GM06990 (cell line): Measurements from ENCODE around the gene MAPKAPK5.

Source experiments
- DNase-seq: peaks from one replicate; pipeline ENCODE4 v3.0.0-alpha.2; 2011; ENCODE audit not compliant: insufficient read length; ENCODE audit errors: extremely low read depth
- H3K27me3 ChIP-seq: replicated peaks from 2 replicates; pipeline ENCODE4 v1.6.0; 2011; ENCODE audit warnings: low read length; ENCODE audit not compliant: control insufficient read depth, insufficient read depth
- H3K36me3 ChIP-seq: 2 replicates; pipeline ENCODE4 v1.5.1; 2011; ENCODE audit warnings: low read length; ENCODE audit not compliant: control insufficient read depth, insufficient read depth
- H3K4me3 ChIP-seq: replicated peaks from 2 replicates; pipeline ENCODE4 v1.5.1; 2011; ENCODE audit warnings: low read depth, mild to moderate bottlenecking, control low read depth, low read length
- CTCF ChIP-seq: IDR thresholded peaks from 2 replicates; pipeline ENCODE4 v1.5.1; 2011; ENCODE audit warnings: low read length, control low read depth, mild to moderate bottlenecking, inconsistent platforms; ENCODE audit not compliant: insufficient read depth, poor library complexity, severe bottlenecking

MAPKAPK5 gene

DNA sequence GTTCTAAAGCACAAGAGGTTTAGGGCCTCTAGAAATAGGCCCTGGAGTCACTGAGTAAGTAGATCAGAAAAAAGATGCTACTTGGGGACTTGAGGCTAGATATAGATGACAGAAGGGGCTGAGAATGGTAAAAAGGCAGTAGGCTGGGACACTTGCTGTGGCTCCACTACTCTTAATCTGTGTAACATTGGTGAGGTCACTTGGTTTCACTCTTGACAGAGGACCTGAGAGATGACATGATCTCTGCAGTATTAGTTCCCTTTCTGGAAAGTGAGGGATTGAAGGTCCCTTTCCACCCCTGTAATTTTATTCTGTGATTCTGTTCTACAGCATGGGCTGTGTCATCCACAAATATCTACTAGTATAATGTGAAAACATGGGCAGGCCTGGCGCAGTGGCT lies 39.7 kb downstream of the MAPKAPK5 start:
- no peak for TF ChIP-seq CTCF
- Histone ChIP-seq H3K27me3 (no peaks in the 10 kb centered on the region), H3K36me3 (peaks cover 24% of the 10 kb centered on the region), H3K4me3 (no peak overlapping the region)
- DNase-seq: no peak

DNA sequence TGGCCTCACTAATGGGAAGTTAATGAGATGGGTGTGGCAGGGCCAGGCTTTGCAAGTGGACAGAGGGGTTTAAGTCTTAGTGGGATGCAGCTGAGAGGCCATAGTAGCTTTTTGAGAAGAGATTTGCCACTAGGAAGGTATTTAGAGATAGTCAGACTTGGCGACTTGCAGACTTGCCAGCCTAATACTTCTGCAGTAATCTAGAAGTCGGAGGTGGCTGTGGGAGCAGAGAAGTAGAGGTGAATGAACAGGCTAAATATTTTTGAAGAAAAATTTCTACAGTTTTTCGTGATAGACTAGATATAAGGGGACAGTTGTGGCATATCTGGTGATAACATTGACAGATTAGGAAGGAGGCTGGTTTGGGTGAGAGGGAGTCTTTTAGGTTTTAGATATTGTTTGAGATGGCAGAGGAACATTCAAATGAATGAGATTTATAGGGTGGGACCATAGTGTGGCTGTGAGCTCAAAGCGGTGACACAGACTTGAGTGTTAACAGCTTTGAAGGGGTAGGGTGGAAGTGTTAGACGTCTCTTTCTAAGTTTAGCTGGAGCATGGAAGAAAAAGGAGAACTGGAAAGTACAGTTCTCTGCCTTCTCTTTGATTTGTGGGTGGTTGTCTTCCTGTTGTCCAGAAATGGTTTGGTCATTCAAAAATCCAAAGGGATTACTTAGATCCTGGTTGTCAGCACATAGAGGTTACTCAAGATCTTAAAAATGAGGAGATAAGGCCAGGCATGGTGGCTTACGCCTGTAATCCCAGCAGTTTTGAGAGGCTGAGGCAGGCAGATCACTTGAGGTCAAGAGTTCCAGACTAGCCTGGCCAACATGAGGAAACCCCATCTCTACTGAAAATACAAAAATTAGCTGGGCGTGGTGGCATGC lies 44.9 kb downstream of the MAPKAPK5 start:
- no peaks in the 10 kb centered on the region for H3K27me3 ChIP-seq
- no peak overlapping the region for H3K4me3 ChIP-seq
- no peak for TF ChIP-seq CTCF
- H3K36me3 ChIP-seq: peaks cover 34% of the 10 kb centered on the region
- DNase-seq: no peak

DNA sequence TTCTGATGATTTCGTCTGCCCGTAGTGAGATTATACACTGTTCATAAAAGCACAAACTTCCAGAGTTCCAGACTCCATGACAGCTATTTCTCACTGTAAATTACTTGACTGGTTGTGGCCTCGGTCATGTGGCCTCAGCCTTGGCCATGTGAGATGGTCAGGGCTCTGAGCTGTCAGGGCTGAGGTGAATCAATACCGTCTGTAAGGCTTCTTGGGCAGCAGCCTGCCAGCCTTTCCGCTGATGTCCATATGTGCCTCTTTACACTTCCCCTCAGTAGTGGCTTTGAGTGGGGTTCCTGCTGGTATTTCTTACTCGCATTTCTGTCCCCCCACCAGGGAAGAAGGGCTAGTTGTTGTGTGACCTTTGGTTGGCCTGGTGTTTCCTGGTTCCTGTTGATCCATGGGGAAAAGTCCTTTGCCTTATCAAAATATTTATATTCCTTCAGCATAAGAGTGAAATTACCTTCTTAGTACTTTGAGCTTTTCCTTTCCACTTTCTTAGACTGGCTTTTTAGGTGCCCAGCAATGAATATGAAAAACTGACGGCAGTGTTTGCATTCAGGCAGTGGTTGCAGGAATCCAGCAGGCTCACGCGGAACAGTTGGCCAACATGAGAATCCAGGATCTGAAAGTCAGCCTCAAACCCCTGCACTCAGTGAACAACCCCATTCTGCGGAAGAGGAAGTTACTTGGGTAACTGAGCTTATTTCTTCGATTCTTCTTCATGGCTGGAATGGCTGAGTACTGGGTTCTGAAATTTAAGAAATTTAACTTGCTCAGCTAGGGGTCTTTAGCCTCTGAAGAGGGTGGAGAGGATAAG lies 46.1 kb downstream of the MAPKAPK5 start:
- no peak for TF ChIP-seq CTCF
- Histone ChIP-seq H3K36me3 (peaks cover 34% of the 10 kb centered on the region), H3K4me3 (no peak overlapping the region), H3K27me3 (no peaks in the 10 kb centered on the region)
- no peak for DNase-seq

- no peaks in the 10 kb centered on the region for H3K27me3 ChIP-seq
- no peak overlapping the region for H3K4me3 ChIP-seq
- no peak for DNase-seq
- TF ChIP-seq CTCF: no peak
- H3K36me3 ChIP-seq: peaks cover 14% of the 10 kb centered on the region
Observed at GRCh38 chr12:111893287-111893686, 51.3 kb downstream of the MAPKAPK5 start.

DNA sequence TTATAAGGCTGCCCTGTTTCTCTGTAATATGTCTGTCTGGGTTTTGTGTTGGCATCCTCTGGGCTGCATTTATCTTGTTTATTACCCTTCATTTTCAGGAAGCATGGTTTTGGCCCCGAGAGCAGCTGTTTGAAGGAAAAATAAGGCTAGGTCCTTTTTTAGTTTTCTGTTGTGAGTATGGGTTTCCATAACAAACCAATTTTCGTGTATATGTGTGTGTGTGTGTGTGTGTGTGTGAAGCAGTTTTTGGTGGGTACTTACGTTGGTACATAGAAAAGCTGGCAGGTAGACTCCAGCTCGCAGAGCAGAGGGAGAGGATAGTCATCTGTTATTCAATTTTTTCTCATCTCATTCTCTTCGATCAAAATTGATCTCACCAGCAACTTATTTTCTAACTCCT lies 52.5 kb downstream of the MAPKAPK5 start:
- no peak for TF ChIP-seq CTCF
- Histone ChIP-seq H3K36me3 (peaks cover 8% of the 10 kb centered on the region), H3K4me3 (no peak overlapping the region), H3K27me3 (no peaks in the 10 kb centered on the region)
- no peak for DNase-seq
